ENCODE results near the gene IL17C.

IL17C gene

DNA sequence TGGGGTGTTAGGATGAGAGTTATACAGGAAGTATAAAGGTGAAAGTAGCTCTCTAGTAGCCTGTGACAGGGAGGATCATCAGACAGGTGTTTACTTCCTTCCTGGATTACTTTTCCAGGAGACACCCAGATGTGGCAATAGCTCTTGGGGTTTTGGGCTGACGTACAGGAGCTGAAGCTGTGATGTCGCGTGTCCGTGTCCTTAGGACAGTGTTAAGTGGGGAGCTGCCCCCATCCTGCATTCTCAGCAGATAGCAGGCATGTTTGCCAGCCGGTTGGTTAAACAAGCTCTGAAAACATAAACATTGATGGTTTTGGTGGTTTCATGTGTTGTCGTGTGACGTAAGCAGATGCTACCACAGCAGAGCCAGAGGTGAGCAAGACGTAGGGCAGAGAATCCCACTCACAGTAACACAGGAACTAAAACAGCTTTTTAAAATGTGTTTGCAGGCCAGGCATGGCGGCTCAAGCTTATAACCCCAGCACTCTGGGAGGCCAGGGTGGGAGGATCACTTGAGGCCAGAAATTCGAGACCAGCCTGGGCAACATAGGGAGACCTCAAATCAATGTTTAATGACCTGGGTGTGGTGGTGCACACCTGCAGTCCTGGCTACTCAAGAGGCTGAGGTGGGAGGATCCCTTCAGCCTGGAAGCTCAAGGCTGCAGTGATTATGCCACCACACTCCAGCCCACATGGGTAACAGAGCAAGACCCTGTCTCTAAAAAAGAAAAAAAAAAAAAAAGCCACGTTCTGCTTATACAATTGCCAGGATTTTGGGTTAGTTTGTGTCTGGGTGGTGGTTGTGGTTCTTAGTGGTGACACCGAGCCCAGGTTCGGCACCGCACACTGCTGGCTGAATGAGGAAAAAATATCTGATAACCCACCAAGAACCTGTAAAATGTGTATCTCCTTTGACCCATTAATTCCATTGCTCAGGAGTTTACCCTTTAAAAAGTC lies 18.2 kb upstream of the IL17C start:
- Histone ChIP-seq H2AFZ (ENCODE audit: low read depth, low read length) (no peak overlapping the region), H3K79me2 (ENCODE audit: low read length) (peaks cover 16% of the 10 kb centered on the region; the same call in 1 of the 2 replicates), H3K4me2 (ENCODE audit: low read length) (no peak overlapping the region), H4K20me1 (ENCODE audit: insufficient read depth, low read length) (peaks cover 14% of the 10 kb centered on the region), H3K27me3 (ENCODE audit: low read depth, low read length) (no peaks in the 10 kb centered on the region), H3K9me3 (ENCODE audit: insufficient read depth, low read length) (no peaks in the 10 kb centered on the region), H3K4me1 (ENCODE audit: low read length) (no peaks in the 10 kb centered on the region), H3K4me3 (ENCODE audit: low read length) (no peak overlapping the region), H3K9ac (ENCODE audit: low read length) (no peak overlapping the region), H3K27ac (ENCODE audit: low read length) (no peak overlapping the region), H3K36me3 (replicated peaks; ENCODE audit: low read depth, low read length) (peaks cover 29% of the 10 kb centered on the region)
- TF ChIP-seq EZH2phosphoT487 (IDR thresholded peaks at IDR 0.05; ENCODE audit: low read depth) (no peak), CTCF (IDR thresholded peaks at IDR 0.05; ENCODE audit: low read depth, low read length) (no peak)

DNA sequence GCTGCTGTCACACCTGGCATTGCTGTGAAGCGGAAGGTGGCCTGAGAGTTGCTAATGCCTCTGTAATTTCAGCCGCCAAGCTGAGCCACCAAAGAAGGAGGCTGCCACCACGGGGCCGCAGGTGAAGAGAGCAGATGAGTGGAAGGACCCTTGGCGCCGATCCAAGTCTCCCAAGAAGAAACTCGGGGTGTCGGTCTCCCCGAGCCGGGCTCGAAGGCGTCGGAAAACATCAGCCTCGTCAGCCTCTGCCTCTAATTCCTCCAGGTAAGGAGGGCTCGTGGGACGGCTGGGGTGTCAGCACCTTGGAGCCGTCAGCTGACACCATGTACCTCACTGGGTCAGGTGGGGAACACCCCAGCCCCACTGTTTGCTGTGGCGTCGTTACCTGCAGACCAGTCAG lies 16.2 kb upstream of the IL17C start:
- no peaks in the 10 kb centered on the region for H3K4me1 ChIP-seq (ENCODE audit: low read length)
- H3K36me3 ChIP-seq (replicated peaks; ENCODE audit: low read depth, low read length): peaks cover 24% of the 10 kb centered on the region
- H3K27me3 ChIP-seq (ENCODE audit: low read depth, low read length): no peaks in the 10 kb centered on the region
- peaks cover 5% of the 10 kb centered on the region; the same call in 1 of the 2 replicates for H3K79me2 ChIP-seq (ENCODE audit: low read length)
- H3K9me3 ChIP-seq (ENCODE audit: insufficient read depth, low read length): no peaks in the 10 kb centered on the region
- no peak overlapping the region for H3K9ac ChIP-seq (ENCODE audit: low read length)
- no peak for TF ChIP-seq CTCF (IDR thresholded peaks at IDR 0.05; ENCODE audit: low read depth, low read length)
- TF ChIP-seq EZH2phosphoT487 (IDR thresholded peaks at IDR 0.05; ENCODE audit: low read depth): no peak
- no peak overlapping the region for H2AFZ ChIP-seq (ENCODE audit: low read depth, low read length)
- H3K27ac ChIP-seq (ENCODE audit: low read length): no peak overlapping the region
- no peak overlapping the region for H3K4me3 ChIP-seq (ENCODE audit: low read length)
- H3K4me2 ChIP-seq (ENCODE audit: low read length): no peak overlapping the region
- peaks cover 5% of the 10 kb centered on the region for H4K20me1 ChIP-seq (ENCODE audit: insufficient read depth, low read length)

GRCh38 chr16:88622866-88623265 lies 15.5 kb upstream of the IL17C start:
- Histone ChIP-seq H3K36me3 (replicated peaks; ENCODE audit: low read depth, low read length) (peaks cover 23% of the 10 kb centered on the region), H3K9me3 (ENCODE audit: insufficient read depth, low read length) (no peaks in the 10 kb centered on the region), H4K20me1 (ENCODE audit: insufficient read depth, low read length) (peaks cover 4% of the 10 kb centered on the region), H3K27me3 (ENCODE audit: low read depth, low read length) (no peaks in the 10 kb centered on the region), H3K27ac (ENCODE audit: low read length) (no peak overlapping the region), H2AFZ (ENCODE audit: low read depth, low read length) (no peak overlapping the region), H3K9ac (ENCODE audit: low read length) (no peak overlapping the region), H3K4me1 (ENCODE audit: low read length) (no peaks in the 10 kb centered on the region), H3K4me2 (ENCODE audit: low read length) (no peak overlapping the region), H3K4me3 (ENCODE audit: low read length) (no peak overlapping the region), H3K79me2 (ENCODE audit: low read length) (peaks cover 5% of the 10 kb centered on the region; the same call in 1 of the 2 replicates)
- no peak for TF ChIP-seq EZH2phosphoT487 (IDR thresholded peaks at IDR 0.05; ENCODE audit: low read depth)
- TF ChIP-seq CTCF (IDR thresholded peaks at IDR 0.05; ENCODE audit: low read depth, low read length): no peak

- no peak overlapping the region for H2AFZ ChIP-seq (ENCODE audit: low read depth, low read length)
Measured at GRCh38 chr16:88623858-88624257, 14.5 kb upstream of the IL17C start.

More at GRCh38 chr16:88623858-88624257, 14.5 kb upstream of the IL17C start:
- Histone ChIP-seq H3K27me3 (ENCODE audit: low read depth, low read length) (no peaks in the 10 kb centered on the region), H3K36me3 (replicated peaks; ENCODE audit: low read depth, low read length) (peaks cover 25% of the 10 kb centered on the region), H3K4me3 (ENCODE audit: low read length) (no peak overlapping the region), H3K9ac (ENCODE audit: low read length) (no peak overlapping the region), H3K4me1 (ENCODE audit: low read length) (no peaks in the 10 kb centered on the region), H4K20me1 (ENCODE audit: insufficient read depth, low read length) (no peaks in the 10 kb centered on the region; the same call in 1 of the 2 replicates), H3K79me2 (ENCODE audit: low read length) (peaks cover 3% of the 10 kb centered on the region; the same call in 1 of the 2 replicates), H3K9me3 (ENCODE audit: insufficient read depth, low read length) (no peaks in the 10 kb centered on the region), H3K4me2 (ENCODE audit: low read length) (no peak overlapping the region), H3K27ac (ENCODE audit: low read length) (no peak overlapping the region)
- TF ChIP-seq EZH2phosphoT487 (IDR thresholded peaks at IDR 0.05; ENCODE audit: low read depth) (no peak), CTCF (IDR thresholded peaks at IDR 0.05; ENCODE audit: low read depth, low read length) (no peak)
